ENCODE measurements around the gene E4F1. TPM values are rescaled to one million over a fixed set of nuclear protein-coding genes. Genes with fewer than 3 reads are reported as not detected.

Gene E4F1
- total and polyA plus RNA-seq, 9 of the 15 experiments (the other 6 are each of a cell fraction or from before 2014, with no cell fraction given): 0.48 to 94.9 (median 20.4) TPM

DNA sequence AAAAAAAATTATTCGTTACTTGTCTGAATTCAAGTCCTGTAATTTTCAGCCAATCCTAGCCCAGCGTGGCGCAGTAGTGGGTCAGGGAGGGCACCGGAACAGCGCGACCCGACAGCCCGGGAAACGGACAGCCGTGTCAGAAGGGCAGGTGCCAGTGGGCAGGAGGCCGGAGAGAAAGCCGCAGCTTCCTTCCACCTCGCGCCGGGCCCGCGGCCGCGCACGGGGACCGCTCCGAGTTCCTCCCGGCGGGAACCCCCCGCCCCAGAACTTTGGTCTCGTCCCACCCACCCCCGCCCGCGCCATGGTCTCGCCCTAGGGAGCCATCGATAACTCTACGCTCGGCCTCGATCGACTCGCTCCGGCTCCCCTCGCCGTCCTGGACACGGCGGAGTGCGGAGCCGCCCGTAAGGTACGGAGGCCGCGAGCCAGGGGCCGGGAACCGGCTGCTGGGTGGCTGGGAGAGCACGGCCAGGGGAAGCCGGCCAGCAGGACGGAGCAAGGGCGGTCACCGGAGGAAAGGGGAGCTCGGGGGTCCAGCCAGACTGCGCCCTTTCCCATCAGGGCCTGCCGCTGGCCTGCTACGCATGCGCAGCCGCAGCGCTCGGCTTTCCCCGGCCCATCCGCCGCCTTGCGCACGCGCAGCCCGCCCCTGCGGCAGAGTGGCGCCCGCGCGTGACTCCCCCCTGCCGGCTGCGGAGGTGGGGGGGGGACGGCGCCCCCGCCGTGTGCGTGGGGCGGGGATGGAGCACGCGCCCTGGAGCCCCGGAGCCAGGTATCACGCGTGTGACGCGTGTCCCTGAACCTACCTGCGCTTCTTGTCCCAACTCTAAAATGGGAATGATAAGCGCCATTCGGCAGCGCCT lies 18.1 kb upstream of the E4F1 start, which contains the start of gene MLST8:
Gene MLST8 (plus strand): TSS at position 351 of the 863 bp plus-strand sequence. CDS start 632 bp downstream, outside the sequence.
- Histone ChIP-seq H3K36me3 (ENCODE audit: control insufficient read depth, insufficient read depth, low read length) (peaks cover 38% of the 10 kb centered on the region; the same call in 1 of the 3 replicates), H3K79me2 (ENCODE audit: control insufficient read depth, insufficient read depth, low read length) (peaks cover 37% of the 10 kb centered on the region), H3K9me1 (ENCODE audit: control insufficient read depth, insufficient read depth, low read length) (no peaks in the 10 kb centered on the region), H2AFZ (ENCODE audit: low read depth, low read length) (peak within 1 kb of the TSS; percentile 100), H3K4me1 (replicated peaks in 1 of 2; ENCODE audit: control insufficient read depth in 2 of 2, insufficient read depth in 2 of 2, low read length in 2 of 2) (peaks cover 13 to 61% of the 10 kb centered on the region in 2 experiments; a peak in 4 of 5 replicates), H3K4me3 (peak within 1 kb of the TSS; percentile 84), H3K4me2 (ENCODE audit: insufficient read depth, low read length) (peak within 1 kb of the TSS; percentile 92), H3K27ac (ENCODE audit: extremely low read depth, low read depth, low read length) (peak within 1 kb of the TSS; percentile 93), H3K9ac (ENCODE audit: insufficient read depth in 1 of 2, low read depth in 2 of 2, low read length in 2 of 2) (peak within 1 kb of the TSS; percentile 92 to 96), H4K20me1 (replicated peaks; ENCODE audit: control insufficient read depth, insufficient read depth, low read length) (peaks cover 1% of the 10 kb centered on the region; the same call in 1 of the 2 replicates), H3K9me3 (replicated peaks; ENCODE audit: control insufficient read depth, insufficient read depth, low read depth, low read length) (no peaks in the 10 kb centered on the region), H3K27me3 (ENCODE audit: control insufficient read depth in 2 of 2, insufficient read depth in 2 of 2, low read length in 2 of 2) (no peaks in the 10 kb centered on the region)
- WGBS (ENCODE audit: insufficient coverage, low coverage, missing lambda C conversion rate): 0% methylated on average over 56 of the region's 93 CpGs
- ATAC-seq (peak; percentile 79), DNase-seq (ENCODE audit: extremely low read depth in 1 of 4, low spot score in 3 of 4) (peak; percentile 92 to 98 (median 96)), FAIRE-seq (peak; percentile 70)
- intact Hi-C loops (cut with micrococcal nuclease) (no loop called here), in situ Hi-C loops (cut with MboI) (no loop called here)
- CTCF ChIA-PET (ENCODE audit: low intra/inter-chr PET ratio): no interaction called here
- BruUV-seq (replicated peaks): no TSS peak
- POLR2A ChIA-PET: interaction anchor here (0.5 to 1.4 kb wide), 7 partner anchors 9 to 50 kb away, joined by 3 to 15 read pairs (median 5); partner anchors contain the start of genes ECI1, PGP and TRAF7
- TF ChIP-seq TEAD4 (IDR thresholded peaks at IDR 0.05; ENCODE audit: low read length) (no peak), TEAD4 (CRISPR knock-in tag; IDR thresholded peaks at IDR 0.05; ENCODE audit: borderline replicate concordance) (no peak), CAMTA2 (CRISPR knock-in tag; conservative IDR thresholded peaks at IDR 0.05) (peak; percentile 81; the same call in 1 of the 2 replicates), NRF1 (conservative IDR thresholded peaks at IDR 0.05 in 1 of 2, IDR thresholded peaks at IDR 0.05 in 1 of 2) (peak; percentile 99), TAF1 (IDR thresholded peaks at IDR 0.05; ENCODE audit: control insufficient read depth, extremely low read depth, insufficient read depth, low read length, severe bottlenecking) (peak; percentile 87), POLR2AphosphoS2 (IDR thresholded peaks at IDR 0.05; ENCODE audit: low read length) (peak; percentile 44; the same call in 1 of the 2 replicates), MEIS2 (IDR thresholded peaks at IDR 0.05; ENCODE audit: partially characterized antibody) (peak; percentile 99), RB1 (IDR thresholded peaks at IDR 0.05; ENCODE audit: low read depth) (peak; percentile 74), RCOR1 (IDR thresholded peaks at IDR 0.05; ENCODE audit: borderline replicate concordance in 1 of 2, low read depth in 2 of 2, low read length in 2 of 2) (peak in 1 of 2 experiments; percentile 18; a peak in 1 of 4 replicates), TOE1 (IDR thresholded peaks at IDR 0.05; ENCODE audit: borderline replicate concordance) (peak; percentile 74), TOE1 (CRISPR knock-in tag; IDR thresholded peaks at IDR 0.05; ENCODE audit: borderline replicate concordance, low read depth) (no peak), PCBP1 (IDR thresholded peaks at IDR 0.05; ENCODE audit: low read depth, low read length, poor library complexity, severe bottlenecking) (peak; percentile 92), DMBX1 (CRISPR knock-in tag; IDR thresholded peaks at IDR 0.05; ENCODE audit: borderline replicate concordance) (peak; percentile 46; the same call in 1 of the 2 replicates)
- TF ChIP-seq, protein P1, sequence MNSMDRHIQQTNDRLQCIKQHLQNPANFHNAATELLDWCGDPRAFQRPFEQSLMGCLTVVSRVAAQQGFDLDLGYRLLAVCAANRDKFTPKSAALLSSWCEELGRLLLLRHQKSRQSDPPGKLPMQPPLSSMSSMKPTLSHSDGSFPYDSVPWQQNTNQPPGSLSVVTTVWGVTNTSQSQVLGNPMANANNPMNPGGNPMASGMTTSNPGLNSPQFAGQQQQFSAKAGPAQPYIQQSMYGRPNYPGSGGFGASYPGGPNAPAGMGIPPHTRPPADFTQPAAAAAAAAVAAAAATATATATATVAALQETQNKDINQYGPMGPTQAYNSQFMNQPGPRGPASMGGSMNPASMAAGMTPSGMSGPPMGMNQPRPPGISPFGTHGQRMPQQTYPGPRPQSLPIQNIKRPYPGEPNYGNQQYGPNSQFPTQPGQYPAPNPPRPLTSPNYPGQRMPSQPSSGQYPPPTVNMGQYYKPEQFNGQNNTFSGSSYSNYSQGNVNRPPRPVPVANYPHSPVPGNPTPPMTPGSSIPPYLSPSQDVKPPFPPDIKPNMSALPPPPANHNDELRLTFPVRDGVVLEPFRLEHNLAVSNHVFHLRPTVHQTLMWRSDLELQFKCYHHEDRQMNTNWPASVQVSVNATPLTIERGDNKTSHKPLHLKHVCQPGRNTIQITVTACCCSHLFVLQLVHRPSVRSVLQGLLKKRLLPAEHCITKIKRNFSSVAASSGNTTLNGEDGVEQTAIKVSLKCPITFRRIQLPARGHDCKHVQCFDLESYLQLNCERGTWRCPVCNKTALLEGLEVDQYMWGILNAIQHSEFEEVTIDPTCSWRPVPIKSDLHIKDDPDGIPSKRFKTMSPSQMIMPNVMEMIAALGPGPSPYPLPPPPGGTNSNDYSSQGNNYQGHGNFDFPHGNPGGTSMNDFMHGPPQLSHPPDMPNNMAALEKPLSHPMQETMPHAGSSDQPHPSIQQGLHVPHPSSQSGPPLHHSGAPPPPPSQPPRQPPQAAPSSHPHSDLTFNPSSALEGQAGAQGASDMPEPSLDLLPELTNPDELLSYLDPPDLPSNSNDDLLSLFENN (IDR thresholded peaks at IDR 0.05; ENCODE audit: low read depth in 2 of 2, low read length in 2 of 2): peak; percentile 8 to 95; a peak in 2 of 4 replicates
- TF ChIP-seq, protein P2, sequence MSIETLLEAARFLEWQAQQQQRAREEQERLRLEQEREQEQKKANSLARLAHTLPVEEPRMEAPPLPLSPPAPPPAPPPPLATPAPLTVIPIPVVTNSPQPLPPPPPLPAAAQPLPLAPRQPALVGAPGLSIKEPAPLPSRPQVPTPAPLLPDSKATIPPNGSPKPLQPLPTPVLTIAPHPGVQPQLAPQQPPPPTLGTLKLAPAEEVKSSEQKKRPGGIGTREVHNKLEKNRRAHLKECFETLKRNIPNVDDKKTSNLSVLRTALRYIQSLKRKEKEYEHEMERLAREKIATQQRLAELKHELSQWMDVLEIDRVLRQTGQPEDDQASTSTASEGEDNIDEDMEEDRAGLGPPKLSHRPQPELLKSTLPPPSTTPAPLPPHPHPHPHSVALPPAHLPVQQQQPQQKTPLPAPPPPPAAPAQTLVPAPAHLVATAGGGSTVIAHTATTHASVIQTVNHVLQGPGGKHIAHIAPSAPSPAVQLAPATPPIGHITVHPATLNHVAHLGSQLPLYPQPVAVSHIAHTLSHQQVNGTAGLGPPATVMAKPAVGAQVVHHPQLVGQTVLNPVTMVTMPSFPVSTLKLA (conservative IDR thresholded peaks at IDR 0.05): peak; percentile 76 to 85

Data from K562 (cell line).